Superior temporal gyrus (tissue), 1 donor: ENCODE data around the gene CIDEC.

ENCODE experiments used
- DNase-seq: peaks from one replicate; pipeline ENCODE4 v3.0.0-alpha.2; 2016; ENCODE audit errors: extremely low spot score

CIDEC gene, protein sequence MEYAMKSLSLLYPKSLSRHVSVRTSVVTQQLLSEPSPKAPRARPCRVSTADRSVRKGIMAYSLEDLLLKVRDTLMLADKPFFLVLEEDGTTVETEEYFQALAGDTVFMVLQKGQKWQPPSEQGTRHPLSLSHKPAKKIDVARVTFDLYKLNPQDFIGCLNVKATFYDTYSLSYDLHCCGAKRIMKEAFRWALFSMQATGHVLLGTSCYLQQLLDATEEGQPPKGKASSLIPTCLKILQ

DNA sequence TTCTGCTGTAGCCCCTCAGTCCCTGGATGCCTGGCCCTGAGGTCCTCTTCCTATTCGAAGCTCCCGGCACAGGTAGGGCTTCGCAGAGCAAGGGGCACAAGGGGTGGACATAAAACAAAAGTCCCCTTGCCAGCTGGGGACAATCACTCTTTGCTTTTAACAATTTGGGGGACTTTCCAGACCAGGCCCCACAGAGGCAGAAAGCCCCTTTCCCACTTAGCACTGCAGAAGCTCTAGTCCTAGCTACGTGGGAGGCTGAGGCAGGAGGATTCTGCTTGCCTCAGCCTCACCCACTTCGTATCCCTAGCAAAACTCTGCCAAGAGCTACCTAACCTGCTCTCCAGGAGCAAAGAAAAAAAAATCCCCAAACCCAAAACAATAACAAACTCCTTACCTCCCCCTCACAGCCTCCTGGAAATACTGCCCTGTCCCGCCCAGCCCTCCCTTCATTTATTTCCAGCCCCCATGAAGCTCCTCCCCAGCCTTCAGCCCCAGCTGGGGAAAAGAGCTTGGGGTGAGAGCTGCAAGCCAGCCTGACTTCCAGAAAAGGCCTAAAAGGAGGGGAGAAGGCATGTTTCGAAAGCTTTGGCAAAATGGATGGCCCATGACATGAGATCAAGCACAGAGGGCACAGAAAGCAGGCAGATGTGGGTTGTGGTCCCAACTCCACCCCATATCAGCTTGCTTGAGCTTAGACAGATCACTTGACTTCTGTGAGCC is at the start of gene CIDEC:
Gene CIDEC (minus strand): TSS at position 424 of the 720 bp plus-strand sequence. CDS start 1,767 bp downstream, outside the sequence.
- no peak for DNase-seq

- no peak for DNase-seq
Measured at GRCh38 chr3:9928158-9928557, 48.1 kb upstream of the CIDEC start.

DNA sequence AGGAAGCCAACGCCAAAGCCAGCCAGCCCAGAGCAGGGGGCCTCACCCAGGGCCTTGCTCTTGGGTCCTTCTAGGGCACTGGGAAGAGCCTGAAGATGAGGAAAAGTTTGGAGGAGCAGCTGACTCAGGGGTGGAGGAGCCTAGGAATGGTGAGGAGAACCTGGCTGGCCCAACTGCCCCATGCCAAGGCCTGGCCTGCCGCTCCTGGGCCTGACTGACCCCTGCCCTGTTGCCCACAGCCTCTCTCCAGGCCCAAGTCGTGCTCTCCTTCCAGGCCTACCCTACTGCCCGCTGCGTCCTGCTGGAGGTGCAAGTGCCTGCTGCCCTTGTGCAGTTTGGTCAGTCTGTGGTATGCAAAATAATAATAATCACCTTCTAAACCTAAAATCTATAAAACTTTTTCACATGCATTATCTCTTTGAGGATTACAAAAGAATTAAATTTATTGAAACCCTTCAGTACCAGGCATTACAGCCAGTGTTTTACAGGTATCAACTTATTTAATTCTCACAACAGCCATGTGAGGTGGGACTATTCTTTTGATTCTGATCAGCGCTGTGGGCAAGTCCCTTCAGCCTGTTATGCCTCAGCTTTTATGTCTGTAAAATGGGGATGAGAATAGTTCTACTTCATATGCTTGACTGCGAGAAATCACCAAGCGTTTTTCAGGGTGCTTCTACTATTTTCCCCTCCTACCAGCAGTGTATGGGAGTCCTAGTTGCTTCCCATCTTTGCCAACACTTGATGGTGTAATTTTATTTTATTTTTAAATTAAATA is 38.4 kb upstream of the CIDEC start:
- DNase-seq: no peak

DNA sequence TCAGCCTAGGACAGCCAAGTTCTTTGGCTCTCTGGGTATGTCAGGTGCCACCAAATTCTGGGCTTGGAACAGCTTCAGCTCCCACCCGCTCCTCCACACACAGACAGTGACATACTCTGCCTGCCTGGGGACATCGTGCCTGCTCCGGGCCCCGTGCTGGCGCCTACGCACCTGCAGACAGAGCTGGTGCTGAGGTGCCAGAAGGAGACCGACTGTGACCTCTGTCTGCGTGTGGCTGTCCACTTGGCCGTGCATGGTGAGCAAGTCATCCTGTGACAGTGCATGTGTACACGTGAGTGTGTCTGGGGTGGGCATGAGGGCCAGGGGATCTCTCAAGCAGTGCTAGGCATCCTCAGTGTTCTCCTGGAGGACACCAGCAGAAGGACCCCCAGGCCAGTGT is 37.8 kb upstream of the CIDEC start:
- no peak for DNase-seq

DNA sequence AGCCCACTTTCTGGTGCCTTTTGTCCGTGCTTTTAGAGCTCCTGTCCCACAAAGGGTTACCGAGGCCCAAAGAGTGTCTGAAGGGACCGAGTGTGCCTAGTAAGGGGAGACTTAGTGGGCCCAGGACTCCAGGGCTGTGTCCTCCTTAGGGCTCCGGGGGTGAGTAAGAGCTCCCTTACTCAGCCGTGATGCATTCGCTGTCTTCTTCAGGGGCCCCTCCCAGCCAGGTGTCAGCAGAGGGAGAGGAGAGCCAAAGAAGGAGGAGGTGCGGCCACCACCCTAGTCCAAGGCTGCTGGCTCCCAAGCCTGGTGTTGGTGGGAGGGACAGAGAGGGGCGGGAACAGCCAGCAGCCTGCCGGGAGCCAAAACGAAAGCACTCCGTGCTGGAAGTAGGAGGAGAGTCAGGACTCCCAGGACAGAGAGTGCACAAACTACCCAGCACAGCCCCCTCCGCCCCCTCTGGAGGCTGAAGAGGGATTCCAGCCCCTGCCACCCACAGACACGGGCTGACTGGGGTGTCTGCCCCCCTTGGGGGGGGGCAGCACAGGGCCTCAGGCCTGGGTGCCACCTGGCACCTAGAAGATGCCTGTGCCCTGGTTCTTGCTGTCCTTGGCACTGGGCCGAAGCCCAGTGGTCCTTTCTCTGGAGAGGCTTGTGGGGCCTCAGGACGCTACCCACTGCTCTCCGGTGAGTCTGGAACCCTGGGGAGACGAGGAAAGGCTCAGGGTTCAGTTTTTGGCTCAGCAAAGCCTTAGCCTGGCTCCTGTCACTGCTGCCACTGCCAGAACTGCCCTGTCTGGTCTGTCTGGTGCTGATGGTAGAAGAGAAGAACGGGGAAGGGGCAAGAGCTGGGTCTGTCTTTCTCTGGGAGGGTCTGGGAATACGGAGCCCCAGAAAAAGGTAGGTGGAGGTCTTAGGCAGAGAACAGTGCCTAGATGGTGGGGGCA is 37.0 kb upstream of the CIDEC start, which contains the start of gene IL17RC:
Gene IL17RC (plus strand): TSS at position 365 of the 947 bp plus-strand sequence. CDS start 218 bp downstream, at position 583.
- DNase-seq: peak; percentile 54

DNA sequence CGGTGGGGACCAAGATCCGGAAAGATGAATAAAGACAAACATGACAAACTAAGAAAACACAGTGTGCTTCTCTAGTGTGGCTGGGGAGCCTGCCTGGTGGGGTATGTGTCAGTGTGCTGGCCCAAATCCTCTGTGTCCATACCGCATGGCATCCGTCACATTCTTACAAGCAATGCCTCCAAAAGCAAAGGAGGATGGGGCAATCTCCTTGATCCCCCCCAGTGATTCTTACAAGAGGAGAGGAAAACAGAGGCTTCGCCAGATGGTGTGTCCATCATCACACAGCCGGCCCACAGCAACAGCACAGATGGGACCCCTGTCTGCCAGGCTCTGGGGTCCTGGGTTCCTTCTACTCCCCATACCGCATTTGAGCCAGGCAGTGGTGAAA is 36.3 kb upstream of the CIDEC start:
- no peak for DNase-seq

DNA sequence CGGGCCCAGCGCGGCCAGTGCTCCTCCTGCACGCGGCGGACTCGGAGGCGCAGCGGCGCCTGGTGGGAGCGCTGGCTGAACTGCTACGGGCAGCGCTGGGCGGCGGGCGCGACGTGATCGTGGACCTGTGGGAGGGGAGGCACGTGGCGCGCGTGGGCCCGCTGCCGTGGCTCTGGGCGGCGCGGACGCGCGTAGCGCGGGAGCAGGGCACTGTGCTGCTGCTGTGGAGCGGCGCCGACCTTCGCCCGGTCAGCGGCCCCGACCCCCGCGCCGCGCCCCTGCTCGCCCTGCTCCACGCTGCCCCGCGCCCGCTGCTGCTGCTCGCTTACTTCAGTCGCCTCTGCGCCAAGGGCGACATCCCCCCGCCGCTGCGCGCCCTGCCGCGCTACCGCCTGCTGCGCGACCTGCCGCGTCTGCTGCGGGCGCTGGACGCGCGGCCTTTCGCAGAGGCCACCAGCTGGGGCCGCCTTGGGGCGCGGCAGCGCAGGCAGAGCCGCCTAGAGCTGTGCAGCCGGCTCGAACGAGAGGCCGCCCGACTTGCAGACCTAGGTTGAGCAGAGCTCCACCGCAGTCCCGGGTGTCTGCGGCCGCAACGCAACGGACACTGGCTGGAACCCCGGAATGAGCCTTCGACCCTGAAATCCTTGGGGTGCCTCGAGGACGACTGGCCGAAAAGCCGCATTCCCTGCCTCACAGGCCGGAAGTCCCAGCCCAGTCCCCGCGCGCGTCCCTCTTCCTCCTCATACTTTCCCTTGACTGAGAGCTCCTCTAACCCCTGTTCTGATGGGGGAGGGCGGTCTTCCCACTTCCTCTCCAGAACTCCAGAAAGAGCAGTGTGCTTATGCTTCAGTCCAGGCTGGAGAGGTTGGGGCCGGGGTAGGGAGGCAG is 35.4 kb upstream of the CIDEC start:
- DNase-seq: no peak

GRCh38 chr3:9914559-9915253 is 34.7 kb upstream of the CIDEC start:
- DNase-seq: no peak

DNA sequence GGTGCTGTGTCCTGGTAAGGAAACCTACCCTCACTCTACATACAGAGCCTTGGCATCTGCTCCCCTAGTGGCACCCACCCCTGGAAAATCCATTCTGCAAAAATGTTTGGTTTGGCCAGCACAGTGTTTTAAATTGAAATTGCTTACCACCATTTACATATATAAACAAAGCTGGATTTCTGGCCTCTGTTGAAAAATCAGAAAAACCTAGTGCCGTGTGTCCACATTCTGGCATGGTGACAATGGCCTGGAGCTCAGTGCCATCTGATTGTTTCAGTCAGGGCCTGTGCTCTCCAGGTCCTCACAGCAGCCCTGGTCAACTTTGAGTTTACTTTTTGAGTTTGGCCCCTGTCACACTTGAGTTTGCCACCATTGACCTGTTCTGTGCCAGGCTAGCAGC is 34.0 kb upstream of the CIDEC start:
- no peak for DNase-seq

- no peak for DNase-seq
Measured at GRCh38 chr3:9913601-9914000, 33.5 kb upstream of the CIDEC start.

GRCh38 chr3:9912294-9912935 is 32.4 kb upstream of the CIDEC start:
- DNase-seq: no peak

DNA sequence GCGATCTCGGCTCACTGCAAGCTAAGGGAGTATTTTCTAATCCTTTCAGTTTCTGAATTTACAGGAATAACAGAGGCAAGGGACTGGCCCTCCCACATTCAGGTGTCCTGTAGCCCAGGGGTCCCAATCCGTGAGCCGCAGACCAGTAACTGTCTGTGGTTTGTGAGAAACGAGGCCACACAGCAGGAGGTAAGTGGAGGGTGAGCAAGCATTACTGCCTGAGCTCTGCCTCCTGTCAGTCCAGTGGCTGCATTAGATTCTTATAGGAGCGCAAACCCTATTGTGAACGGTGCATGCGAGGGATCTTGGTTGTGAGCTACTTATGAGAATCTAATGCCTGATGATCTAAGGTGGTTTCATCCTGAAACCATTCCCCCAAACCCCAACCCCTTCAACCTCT is 31.8 kb upstream of the CIDEC start:
- no peak for DNase-seq

- DNase-seq: no peak
Measured at GRCh38 chr3:9909221-9910013, 29.4 kb upstream of the CIDEC start.

- DNase-seq: no peak
Measured at GRCh38 chr3:9908286-9908685, 28.2 kb upstream of the CIDEC start.

DNA sequence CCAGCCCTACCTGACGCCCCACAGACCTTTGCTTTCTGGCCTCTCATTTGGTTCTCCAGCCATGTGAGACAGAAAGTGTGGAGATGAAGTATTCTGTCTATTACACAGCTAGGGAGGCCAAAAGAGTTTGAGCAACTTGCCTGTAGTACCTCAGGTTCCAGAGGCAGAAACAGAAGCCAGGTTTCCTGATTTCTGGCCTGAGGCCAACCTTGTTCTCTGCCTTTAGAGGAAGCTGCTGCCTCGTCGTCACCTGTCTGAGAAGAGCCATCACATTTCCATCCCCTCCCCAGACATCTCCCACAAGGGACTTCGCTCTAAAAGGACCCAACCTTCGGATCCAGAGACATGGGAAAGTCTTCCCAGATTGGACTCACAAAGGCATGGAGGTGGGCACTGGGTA is 26.4 kb upstream of the CIDEC start:
- DNase-seq: no peak

DNA sequence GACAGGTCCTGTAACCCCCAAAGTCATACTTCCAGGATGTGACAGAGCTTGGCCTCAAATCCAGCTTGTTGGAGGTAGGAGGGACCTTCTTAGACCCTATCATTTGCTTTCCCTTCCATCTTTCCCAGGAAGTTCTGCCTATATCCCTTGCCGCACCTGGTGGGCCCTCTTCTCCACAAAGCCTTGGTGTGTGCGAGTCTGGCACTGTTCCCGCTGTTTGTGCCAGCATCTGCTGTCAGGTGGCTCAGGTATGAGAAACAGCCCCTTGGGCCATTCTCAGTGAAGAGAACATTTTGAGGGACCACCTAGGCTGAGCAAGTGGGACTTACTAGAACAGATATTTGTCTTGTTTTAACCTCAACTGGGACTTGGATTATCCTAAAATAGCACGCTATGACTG is 23.9 kb upstream of the CIDEC start:
- no peak for DNase-seq

- DNase-seq: no peak
Measured at GRCh38 chr3:9903238-9903624, 23.2 kb upstream of the CIDEC start.

DNA sequence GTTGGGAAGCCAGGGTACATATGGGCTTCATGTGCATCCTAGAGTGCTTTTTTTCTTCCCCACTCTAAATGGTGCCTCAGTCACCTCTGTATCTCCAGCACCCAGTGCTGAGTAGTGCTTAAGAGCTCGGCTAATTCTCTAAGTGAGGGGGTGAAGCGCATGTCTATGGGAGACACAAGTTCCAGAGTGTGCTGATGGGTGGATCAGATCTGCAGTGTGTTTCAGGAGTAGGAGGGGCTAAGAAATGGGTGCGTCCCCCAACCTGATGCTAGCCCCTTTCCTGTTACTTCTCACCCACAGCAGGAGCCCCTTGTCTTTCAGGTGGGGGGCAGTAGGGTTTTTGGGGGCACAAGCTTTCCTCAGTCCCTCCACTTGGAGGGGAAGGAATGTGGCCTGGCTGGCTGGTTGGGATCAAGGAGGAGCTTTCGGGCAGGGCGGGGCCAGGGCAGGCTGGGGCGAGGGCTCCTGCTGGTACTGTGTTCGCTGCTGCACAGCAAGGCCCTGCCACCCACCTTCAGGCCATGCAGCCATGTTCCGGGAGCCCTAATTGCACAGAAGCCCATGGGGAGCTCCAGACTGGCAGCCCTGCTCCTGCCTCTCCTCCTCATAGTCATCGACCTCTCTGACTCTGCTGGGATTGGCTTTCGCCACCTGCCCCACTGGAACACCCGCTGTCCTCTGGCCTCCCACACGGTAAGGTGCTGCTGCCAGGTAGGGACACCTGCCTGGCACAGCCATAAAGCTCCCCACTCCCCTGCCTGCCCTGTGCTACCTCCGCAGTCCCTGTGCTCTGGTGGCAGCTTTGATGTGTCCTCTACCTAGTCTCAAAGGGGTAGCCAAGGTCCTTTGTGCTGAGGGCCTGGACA is 22.6 kb upstream of the CIDEC start, which contains the start of gene IL17RE:
Gene IL17RE (plus strand): TSS at position 477 of the 866 bp plus-strand sequence. CDS start 85 bp downstream, at position 562.
- no peak for DNase-seq
